ENCODE results near the gene CCDC92. TPM values are rescaled to one million over a fixed set of nuclear protein-coding genes. Genes with fewer than 3 reads are reported as not detected.

The CCDC92 gene
- polyA plus RNA-seq, 6 donors from 2014 or later: 18.7 to 31.5 (median 23.0) TPM

DNA sequence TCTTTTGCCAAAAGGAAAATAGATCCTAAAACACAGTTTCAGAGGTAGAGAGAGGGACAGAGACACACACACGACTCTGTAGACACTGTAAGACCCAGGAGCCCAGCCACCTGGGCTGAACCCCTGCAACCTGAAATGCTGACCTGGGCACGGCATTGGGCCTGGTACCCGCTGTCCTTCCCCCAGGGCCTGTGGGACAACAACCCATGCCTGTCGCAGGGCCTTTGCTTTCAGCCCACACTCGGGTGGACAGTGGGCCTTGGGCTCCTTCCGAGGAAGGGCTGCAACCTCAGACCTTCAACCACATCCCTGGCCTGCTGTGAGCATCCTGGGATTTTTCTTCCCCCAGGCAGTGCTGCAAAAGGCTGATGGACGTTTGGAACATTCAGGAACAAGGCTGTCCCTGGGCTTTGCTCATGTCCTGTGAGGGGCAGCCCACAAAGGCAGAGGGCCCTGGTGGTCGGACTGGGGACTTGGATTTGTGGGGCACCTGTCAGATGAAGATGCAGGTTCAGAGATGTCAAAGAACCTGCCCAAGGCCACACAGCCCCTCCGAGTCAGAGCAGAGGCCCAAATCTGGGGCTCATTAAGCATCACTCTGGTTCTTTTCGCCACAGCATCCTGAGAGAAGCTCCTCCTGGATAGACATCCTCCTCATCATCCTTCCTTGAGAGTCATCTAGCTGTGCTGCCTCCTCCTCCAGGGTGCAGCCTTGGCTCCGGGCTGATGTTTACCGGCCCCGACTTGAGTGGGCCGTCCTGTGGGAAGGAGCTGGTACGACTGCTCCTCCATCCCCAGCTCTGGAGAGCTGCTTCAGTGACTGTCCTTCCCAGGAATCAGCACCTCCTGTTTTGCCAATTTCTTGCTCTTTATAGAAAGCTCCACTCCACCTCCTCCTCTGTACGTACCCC is 32.7 kb downstream of the CCDC92 start:
- Mint-ChIP-seq H3K36me3 (peaks cover 22 to 38% of the 10 kb centered on the region in 2 donors), H3K4me3 (no peak overlapping the region), H3K27ac (peak overlapping the region in 2 of 6 donors; percentile 46 to 89), H3K4me1 (peaks cover 19 to 22% (median 20%) of the 10 kb centered on the region in 3 donors), H3K27me3 (no peaks in the 10 kb centered on the region), H3K9me3 (peaks cover 0 to 14% (median 6%) of the 10 kb centered on the region in 7 donors)
- ATAC-seq (ENCODE audit: low read depth in 2 of 2): no peak
- DNase-seq: no peak

DNA sequence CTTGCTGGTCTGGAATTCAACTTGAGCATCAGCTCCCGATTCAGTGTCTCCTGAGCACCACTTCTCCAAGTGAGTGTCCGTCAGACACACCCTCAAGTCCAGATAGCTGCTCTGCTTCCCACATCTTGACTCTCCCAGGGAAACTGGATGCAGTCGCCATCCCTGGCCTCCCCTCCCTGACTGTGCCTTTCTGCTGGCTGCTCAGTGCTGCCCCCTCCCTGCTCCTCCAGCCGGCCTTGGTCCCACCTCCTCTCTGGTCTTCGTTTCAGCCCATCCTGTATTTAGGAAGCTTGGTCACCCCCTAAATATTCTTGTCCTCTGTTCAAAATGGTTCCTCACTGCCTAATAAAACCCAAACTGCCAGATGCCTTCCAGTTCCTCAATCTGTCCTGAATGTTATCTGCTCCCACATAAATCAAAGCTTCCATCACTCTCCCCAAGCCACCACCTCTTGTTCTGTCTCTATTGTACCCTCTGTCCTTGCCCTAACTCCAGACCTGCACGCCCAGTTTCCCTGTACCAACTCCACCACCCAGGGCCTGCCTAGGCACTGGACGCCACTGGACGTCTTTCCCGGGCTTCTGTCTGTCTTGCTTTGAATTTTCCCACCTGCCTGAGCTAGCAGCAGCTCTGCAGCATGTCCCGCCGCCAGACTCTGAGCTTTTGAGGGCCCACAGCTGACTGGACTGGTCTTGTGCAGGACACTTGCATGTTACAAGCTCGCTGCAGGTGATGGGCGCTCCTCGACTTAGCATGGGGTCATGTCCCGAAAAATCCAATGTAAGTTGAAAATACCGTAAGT is 33.8 kb downstream of the CCDC92 start:
- DNase-seq (no peak), ATAC-seq (ENCODE audit: low read depth in 2 of 2) (no peak)
- H3K27ac Mint-ChIP-seq: peak overlapping the region; percentile 1 to 94 (median 68)
- peak overlapping the region in 6 of 8 donors; percentile 14 to 86 (median 73) for H3K4me3 Mint-ChIP-seq
- peaks cover 19 to 22% (median 20%) of the 10 kb centered on the region in 3 donors for H3K4me1 Mint-ChIP-seq
- H3K9me3 Mint-ChIP-seq: peaks cover 0 to 14% (median 6%) of the 10 kb centered on the region in 7 donors
- H3K36me3 Mint-ChIP-seq: peaks cover 22 to 38% of the 10 kb centered on the region in 2 donors
- H3K27me3 Mint-ChIP-seq: no peaks in the 10 kb centered on the region

DNA sequence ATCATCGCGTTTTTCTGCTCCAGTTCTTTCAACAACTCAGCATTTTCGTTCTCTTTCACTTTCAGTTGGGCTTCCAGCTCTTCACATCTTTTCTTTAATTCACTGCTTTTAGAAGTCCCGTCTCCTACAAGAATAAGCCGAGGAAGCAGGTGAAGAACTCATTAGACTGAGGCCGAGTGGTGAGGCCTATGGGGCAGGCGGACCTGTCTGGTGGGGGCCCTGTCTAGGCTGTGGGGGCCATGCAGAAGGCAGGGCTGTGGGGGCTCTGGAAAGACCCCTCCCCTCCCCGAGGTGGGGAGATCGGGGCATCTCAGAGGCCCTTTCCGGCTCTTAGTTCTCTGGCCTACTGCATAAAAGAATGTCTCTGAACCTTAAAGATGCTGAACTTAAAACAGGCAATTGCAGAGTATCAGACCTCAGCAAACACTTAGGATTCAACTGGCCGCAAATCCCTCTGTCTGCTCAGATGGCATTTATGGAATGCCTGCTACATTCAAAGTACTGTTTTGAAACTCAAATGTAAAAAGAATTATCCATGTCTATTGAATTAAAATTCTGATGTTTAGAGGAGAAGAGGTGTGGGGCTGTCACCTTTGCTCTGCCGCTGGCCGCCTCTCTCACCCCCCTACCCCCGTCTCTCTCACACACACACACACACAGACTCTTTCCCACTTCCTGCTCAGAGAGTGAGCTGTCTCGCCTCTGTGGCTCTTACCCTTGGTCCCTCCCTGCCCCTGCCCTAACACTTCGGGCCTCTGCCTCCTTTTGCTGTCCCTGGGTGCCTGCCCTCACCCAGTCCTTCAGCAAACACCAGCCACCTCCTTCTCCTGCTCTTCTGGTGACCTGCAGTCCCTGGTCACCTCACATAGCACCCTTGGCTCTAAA is 34.7 kb downstream of the CCDC92 start:
- H3K4me3 Mint-ChIP-seq: peak overlapping the region; percentile 14 to 86 (median 74)
- H3K36me3 Mint-ChIP-seq: peaks cover 22 to 37% of the 10 kb centered on the region in 2 donors
- peak; percentile 80 to 85 for ATAC-seq (ENCODE audit: low read depth in 2 of 2)
- peaks cover 0 to 14% (median 6%) of the 10 kb centered on the region in 7 donors for H3K9me3 Mint-ChIP-seq
- no peaks in the 10 kb centered on the region for H3K27me3 Mint-ChIP-seq
- peaks cover 19 to 22% (median 20%) of the 10 kb centered on the region in 3 donors for H3K4me1 Mint-ChIP-seq
- H3K27ac Mint-ChIP-seq: peak overlapping the region; percentile 33 to 94 (median 82)
- DNase-seq: peak; percentile 9

DNA sequence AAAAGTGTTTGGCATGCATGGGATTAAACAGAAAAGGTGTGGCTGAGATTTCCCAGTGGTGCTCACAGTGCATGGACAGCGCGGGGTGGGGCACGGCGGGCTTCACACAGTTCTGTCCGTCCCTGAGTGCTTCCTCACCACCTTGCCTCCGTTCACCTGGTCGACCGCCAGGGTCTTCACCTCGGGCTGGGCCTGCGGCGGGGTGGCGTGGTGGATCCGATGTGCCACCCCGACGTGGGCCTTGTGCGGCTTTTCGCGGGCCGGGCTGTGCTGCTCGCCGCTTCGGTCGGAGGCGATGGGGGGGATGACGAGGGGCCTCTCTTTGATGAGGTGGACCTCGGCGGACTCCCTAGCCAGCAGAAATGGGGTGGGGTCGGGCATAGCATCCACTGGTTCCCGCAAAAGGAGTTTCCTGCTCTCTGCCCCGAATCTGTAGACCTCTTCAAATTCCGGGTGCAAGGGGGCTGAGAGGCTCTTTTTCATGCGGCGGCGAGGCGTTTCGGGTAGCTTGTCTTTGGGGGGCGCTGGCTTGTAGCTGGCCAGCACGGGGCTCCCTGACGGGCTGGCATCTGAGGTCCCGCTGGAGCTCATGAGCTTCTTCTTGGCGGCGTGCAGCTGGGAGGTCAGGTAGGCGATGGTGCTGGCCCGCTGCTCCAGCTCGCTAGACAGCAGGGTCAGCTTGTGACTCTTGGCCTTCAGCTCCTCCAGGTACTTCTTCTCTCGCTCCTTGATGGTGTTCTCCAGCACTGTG is 35.5 kb downstream of the CCDC92 start:
- Mint-ChIP-seq H3K9me3 (peaks cover 0 to 7% (median 4%) of the 10 kb centered on the region in 7 donors), H3K36me3 (peaks cover 14 to 29% of the 10 kb centered on the region in 2 donors), H3K4me1 (peaks cover 19 to 22% (median 20%) of the 10 kb centered on the region in 3 donors), H3K27ac (peak overlapping the region in 4 of 6 donors; percentile 60 to 92 (median 89)), H3K27me3 (no peaks in the 10 kb centered on the region), H3K4me3 (peak overlapping the region; percentile 14 to 86 (median 74))
- ATAC-seq (ENCODE audit: low read depth in 2 of 2) (no peak), DNase-seq (no peak)

DNA sequence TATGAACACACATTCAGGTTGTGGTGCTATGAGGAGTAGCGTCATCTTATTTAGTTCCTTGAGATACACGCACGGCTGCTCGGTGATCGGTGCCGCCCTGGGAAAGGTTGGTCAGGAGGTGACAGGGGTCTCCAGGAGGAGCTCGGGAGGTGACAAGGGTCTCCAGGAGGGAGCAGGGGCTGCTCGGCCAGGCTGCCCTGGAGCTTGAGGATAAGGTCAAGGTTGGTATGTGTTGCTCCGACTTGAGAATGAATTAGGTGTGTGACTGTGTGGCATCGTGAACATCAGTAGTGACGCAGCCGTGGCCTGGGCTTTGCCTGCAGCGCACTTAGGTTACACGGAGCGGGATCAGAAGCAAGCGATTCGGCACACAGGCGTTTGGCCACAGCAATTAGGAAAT is 36.2 kb downstream of the CCDC92 start:
- peak overlapping the region in 2 of 6 donors; percentile 86 to 88 for H3K27ac Mint-ChIP-seq
- no peak for ATAC-seq (ENCODE audit: low read depth in 2 of 2)
- H3K4me1 Mint-ChIP-seq: peaks cover 19 to 22% (median 20%) of the 10 kb centered on the region in 3 donors

DNA sequence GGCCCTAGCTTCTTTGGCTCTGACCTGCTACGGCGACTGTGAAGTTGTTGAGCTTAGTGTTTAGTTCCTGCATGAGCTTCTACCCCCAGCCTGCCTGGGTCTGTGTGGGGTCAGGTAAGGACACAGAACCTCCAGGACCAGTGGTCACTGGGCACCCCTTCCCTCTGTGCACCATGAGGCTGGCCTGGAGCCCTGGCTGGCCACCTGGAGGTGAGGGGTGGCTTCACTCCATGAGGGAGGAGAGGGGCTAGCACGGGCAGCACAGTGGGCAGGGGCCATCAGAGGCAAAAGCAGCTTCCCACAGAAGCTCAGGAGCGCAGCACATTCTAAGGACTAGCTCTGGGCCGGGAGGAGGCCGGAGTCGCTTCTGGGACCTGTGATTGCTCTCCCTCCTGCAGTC is 36.7 kb downstream of the CCDC92 start:
- Mint-ChIP-seq H3K4me3 (no peak overlapping the region), H3K9me3 (no peaks in the 10 kb centered on the region), H3K27ac (peak overlapping the region in 1 of 6 donors; percentile 60), H3K27me3 (no peaks in the 10 kb centered on the region), H3K36me3 (peaks cover 5 to 18% of the 10 kb centered on the region in 2 donors), H3K4me1 (peaks cover 19 to 22% (median 20%) of the 10 kb centered on the region in 3 donors)
- no peak for ATAC-seq (ENCODE audit: low read depth in 2 of 2)
- no peak for DNase-seq

More for the DNA sequence above, 36.2 kb downstream of the CCDC92 start:
- peaks cover 0 to under 1% (median 0%) of the 10 kb centered on the region in 7 donors for H3K9me3 Mint-ChIP-seq
- no peaks in the 10 kb centered on the region for H3K27me3 Mint-ChIP-seq
- H3K4me3 Mint-ChIP-seq: peak overlapping the region in 3 of 8 donors; percentile 12 to 83 (median 61)
- peaks cover 8 to 22% of the 10 kb centered on the region in 2 donors for H3K36me3 Mint-ChIP-seq
- DNase-seq: no peak

DNA sequence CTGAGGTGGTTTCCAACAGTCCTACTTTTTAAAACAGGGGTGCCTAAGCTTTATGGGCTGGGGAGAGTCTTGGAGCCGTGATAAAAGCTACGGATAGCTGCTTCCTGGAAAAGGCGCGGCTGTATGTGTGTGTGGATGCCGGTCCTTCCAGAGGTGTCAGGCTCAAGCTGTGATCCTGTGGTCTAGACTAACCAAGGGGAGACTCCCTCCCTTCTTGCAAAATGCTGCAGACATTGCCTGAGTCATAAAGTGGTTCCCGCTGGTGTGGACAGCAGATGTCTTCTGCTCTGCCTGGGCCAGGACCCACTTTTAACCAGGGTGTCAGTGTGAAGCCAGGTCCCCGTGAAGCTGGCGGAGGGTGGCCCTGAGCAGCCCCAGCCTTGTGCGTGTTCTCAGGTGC is 37.8 kb downstream of the CCDC92 start:
- H3K9me3 Mint-ChIP-seq: no peaks in the 10 kb centered on the region
- DNase-seq: no peak
- H3K4me1 Mint-ChIP-seq: peaks cover 19 to 22% (median 20%) of the 10 kb centered on the region in 3 donors
- H3K36me3 Mint-ChIP-seq: peaks cover 5 to 18% of the 10 kb centered on the region in 2 donors
- H3K4me3 Mint-ChIP-seq: no peak overlapping the region
- ATAC-seq (ENCODE audit: low read depth in 2 of 2): no peak
- no peaks in the 10 kb centered on the region for H3K27me3 Mint-ChIP-seq
- H3K27ac Mint-ChIP-seq: no peak overlapping the region

DNA sequence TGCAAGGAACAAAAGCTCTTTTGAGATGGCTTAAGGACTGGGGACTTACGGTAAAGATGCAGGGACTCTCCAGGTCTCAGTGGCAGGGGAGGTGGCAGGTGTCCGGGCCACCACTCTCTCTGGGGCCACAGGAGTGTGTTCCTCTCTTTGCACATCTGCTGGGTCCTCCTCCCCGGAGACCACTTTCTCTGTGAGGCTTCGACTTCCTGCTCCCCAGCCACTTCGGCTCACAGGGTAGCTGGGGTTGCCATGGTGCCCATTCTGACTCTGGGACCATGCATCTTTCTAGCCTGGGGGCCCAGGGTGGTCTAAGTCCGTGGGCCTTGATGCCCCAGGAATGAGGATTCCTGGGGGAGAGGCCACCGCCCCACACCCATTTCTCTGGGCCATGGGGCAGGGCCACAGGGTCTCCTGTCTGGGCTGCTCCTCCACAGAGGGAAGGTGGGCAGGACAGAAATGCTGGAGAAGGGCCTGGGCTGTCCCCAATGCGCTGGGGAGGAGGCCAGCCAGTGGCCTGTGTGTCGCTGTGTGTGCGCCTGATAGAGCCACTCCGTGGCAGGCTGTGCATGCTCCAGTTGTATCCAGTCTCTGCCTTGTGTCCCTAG is 38.5 kb downstream of the CCDC92 start:
- Mint-ChIP-seq H3K27me3 (peaks cover 0 to 7% (median 0%) of the 10 kb centered on the region in 3 donors), H3K27ac (no peak overlapping the region), H3K36me3 (peaks cover 5 to 18% of the 10 kb centered on the region in 2 donors), H3K4me3 (no peak overlapping the region), H3K9me3 (no peaks in the 10 kb centered on the region), H3K4me1 (peaks cover 19 to 21% (median 19%) of the 10 kb centered on the region in 3 donors)
- DNase-seq (no peak), ATAC-seq (ENCODE audit: low read depth in 2 of 2) (peak; percentile 20 to 34)

DNA sequence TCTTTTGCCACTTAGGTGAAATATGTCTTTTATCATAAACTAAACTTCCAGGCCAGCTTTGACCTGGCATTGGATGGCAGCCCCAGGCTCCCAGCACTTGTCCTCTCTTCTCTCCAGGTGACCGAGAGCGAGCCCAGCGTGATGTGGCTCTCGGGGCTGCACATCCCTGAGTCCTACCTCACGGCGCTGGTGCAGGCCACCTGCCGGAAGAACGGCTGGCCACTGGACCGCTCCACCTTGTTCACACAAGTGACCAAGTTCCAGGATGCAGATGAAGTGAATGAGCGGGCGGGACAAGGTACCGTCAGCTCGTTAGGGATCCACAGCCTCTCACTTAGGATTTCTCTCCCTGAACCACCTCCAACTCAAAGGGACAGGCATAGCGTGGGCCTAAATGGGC is 39.4 kb downstream of the CCDC92 start:
- no peak for ATAC-seq (ENCODE audit: low read depth in 2 of 2)
- Mint-ChIP-seq H3K27me3 (peaks cover 0 to 14% (median 0%) of the 10 kb centered on the region in 3 donors), H3K4me3 (no peak overlapping the region), H3K9me3 (no peaks in the 10 kb centered on the region), H3K27ac (no peak overlapping the region), H3K36me3 (peaks cover 5 to 18% of the 10 kb centered on the region in 2 donors), H3K4me1 (peaks cover 10 to 14% (median 12%) of the 10 kb centered on the region in 3 donors)
- DNase-seq: no peak

DNA sequence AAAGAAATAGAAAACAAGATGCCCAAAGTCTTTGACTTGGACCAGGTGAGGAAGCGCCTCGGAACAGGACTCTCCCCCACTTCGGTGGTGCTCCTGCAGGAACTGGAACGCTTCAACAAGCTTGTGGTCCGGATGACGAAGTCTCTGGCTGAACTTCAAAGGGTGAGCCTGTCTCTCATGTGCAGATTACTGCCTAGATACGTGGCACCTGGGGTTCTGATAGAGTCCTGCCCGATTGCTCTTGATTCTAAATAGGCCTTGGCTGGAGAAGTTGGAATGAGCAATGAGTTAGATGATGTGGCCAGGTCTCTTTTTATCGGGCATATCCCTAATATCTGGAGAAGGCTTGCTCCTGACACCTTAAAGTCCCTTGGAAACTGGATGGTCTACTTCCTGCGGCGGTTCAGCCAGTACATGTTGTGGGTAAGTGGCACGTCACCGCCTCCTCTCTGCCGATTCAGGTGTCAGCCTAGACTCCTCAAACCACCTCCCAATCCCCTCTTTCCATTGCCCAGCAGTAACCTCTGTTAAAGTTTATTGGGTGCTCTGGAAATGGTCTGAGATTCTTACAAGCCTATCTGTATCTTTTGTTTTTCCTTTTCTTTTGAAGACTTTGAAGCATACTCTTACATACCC is 40.8 kb downstream of the CCDC92 start:
- H3K36me3 Mint-ChIP-seq: peaks cover 0 to 9% of the 10 kb centered on the region in 2 donors
- H3K4me3 Mint-ChIP-seq: no peak overlapping the region
- no peak for ATAC-seq (ENCODE audit: low read depth in 2 of 2)
- H3K4me1 Mint-ChIP-seq: peaks cover 0 to 5% (median 4%) of the 10 kb centered on the region in 3 donors
- H3K27ac Mint-ChIP-seq: peak overlapping the region in 1 of 6 donors; percentile 35
- peaks cover 0 to 20% (median 0%) of the 10 kb centered on the region in 3 donors for H3K27me3 Mint-ChIP-seq
- H3K9me3 Mint-ChIP-seq: no peaks in the 10 kb centered on the region
- no peak for DNase-seq

DNA sequence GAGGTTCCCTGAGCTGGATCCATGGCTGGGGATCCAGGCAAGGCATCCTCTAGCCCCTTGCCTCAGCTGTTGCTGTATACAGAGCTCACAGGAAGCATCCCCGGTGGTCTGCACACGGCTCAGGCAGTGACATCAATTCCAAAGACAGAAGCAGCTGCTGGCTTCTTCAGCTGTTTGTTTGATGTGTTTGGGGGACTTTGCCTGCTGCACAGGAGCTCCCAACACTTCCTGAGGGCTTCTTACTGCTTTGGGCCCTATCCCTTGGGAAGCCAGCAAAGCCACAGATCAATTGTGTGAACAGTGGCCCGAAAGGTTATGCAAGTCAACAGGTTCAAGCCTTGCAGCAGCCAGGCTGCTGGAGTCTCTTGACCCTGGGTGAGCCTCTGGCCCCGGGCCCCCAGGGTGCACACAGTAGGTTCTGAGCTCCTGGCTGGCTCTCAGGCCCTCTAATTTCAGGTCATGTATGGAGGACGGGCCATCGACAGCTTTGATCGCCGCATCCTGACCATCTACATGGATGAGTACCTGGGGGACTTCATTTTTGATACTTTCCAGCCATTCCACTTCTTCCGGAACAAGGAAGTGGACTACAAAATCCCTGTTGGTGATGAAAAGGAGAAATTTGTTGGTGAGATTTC is 42.6 kb downstream of the CCDC92 start:
- Mint-ChIP-seq H3K36me3 (no peaks in the 10 kb centered on the region), H3K4me1 (peaks cover 0 to 4% (median 0%) of the 10 kb centered on the region in 3 donors), H3K27ac (no peak overlapping the region), H3K4me3 (no peak overlapping the region), H3K27me3 (peaks cover 0 to 25% (median 1%) of the 10 kb centered on the region in 3 donors), H3K9me3 (no peaks in the 10 kb centered on the region)
- DNase-seq (no peak), ATAC-seq (ENCODE audit: low read depth in 2 of 2) (no peak)

All from naive B cell (primary cell).